AG04450 (cell line): ENCODE results near the gene C1orf174. TPM values are rescaled to one million over a fixed set of nuclear protein-coding genes. Genes with fewer than 3 reads are reported as not detected.

ENCODE experiments used
- CTCF ChIA-PET: fragments of 300-600, 350-600 bp; formaldehyde crosslinking; extraction: SDS; loops from one replicate; lab custom pipeline; 2022; ENCODE audit warnings: antibody characterized with exemption, inconsistent platforms; lab: Charles Lee
- POLR2A ChIA-PET: fragments of 350-600 bp; formaldehyde crosslinking; extraction: SDS; loops from one replicate; lab custom pipeline; 2021; ENCODE audit warnings: antibody characterized with exemption, inconsistent platforms; lab: Yijun Ruan, JAX
- DNase-seq: peaks from one replicate; pipeline ENCODE4 v3.0.0-alpha.2; 2011; ENCODE audit warnings: low read depth, low spot score
- H3K27ac ChIP-seq: one replicate; pipeline ENCODE4 v1.5.1; 2012; ENCODE audit warnings: low read depth, low read length, control low read depth
- H3K27me3 ChIP-seq: one replicate; pipeline ENCODE4 v1.6.0; 2012; ENCODE audit warnings: low read length; ENCODE audit not compliant: control insufficient read depth, insufficient read depth
- H3K4me3 ChIP-seq: 2 replicates; pipeline ENCODE4 v1.5.1; 2011; ENCODE audit warnings: mild to moderate bottlenecking, low read depth, low read length, control low read depth
- H3K9me3 ChIP-seq: 2 replicates; pipeline ENCODE4 v1.5.1; 2012; ENCODE audit warnings: low read length; ENCODE audit not compliant: control insufficient read depth, insufficient read depth
- CTCF ChIP-seq: IDR thresholded peaks from 2 replicates; pipeline ENCODE4 v1.5.1; 2011; ENCODE audit warnings: low read depth, low read length, control low read depth, inconsistent platforms
- polyA plus RNA-seq: library from polyadenylated mRNA; depleted of rRNA; stranded (reverse); fragments of >200 nt; gene quantifications from 2 replicates; pipeline ENCODE4 v1.2.3, GENCODE V29; 2011

C1orf174 gene
- polyA plus RNA-seq, 1 experiment, result 20.7 TPM

- H3K9me3 ChIP-seq, result peaks cover 68% of the 10 kb centered on the region
- DNase-seq, result no peak
- no peaks in the 10 kb centered on the region for H3K27me3 ChIP-seq
- no peak overlapping the region for H3K27ac ChIP-seq
- ChIA-PET POLR2A (no interaction called here), CTCF (no interaction called here)
- TF ChIP-seq CTCF, result no peak
- no peak overlapping the region for H3K4me3 ChIP-seq
Observed at GRCh38 chr1:3944578-3945125, 44.6 kb upstream of the C1orf174 start.

GRCh38 chr1:3943806-3944577 is 43.9 kb upstream of the C1orf174 start:
- Histone ChIP-seq H3K4me3 (no peak overlapping the region), H3K27me3 (no peaks in the 10 kb centered on the region), H3K9me3 (peaks cover 75% of the 10 kb centered on the region), H3K27ac (no peak overlapping the region)
- no peak for DNase-seq
- POLR2A ChIA-PET, result no interaction called here
- TF ChIP-seq CTCF, result no peak
- CTCF ChIA-PET, result no interaction called here

GRCh38 chr1:3943123-3943431 is 43.0 kb upstream of the C1orf174 start:
- POLR2A ChIA-PET, result no interaction called here
- peaks cover 78% of the 10 kb centered on the region for H3K9me3 ChIP-seq
- CTCF ChIA-PET, result no interaction called here
- no peak overlapping the region for H3K27ac ChIP-seq
- TF ChIP-seq CTCF, result no peak
- no peaks in the 10 kb centered on the region for H3K27me3 ChIP-seq
- H3K4me3 ChIP-seq, result no peak overlapping the region
- no peak for DNase-seq

- CTCF ChIA-PET, result no interaction called here
- peaks cover 74% of the 10 kb centered on the region for H3K9me3 ChIP-seq
- no peaks in the 10 kb centered on the region for H3K27me3 ChIP-seq
- POLR2A ChIA-PET, result no interaction called here
- no peak overlapping the region for H3K4me3 ChIP-seq
- DNase-seq, result no peak
- TF ChIP-seq CTCF, result no peak
- H3K27ac ChIP-seq, result no peak overlapping the region
Observed at GRCh38 chr1:3942416-3943122, 42.5 kb upstream of the C1orf174 start.

GRCh38 chr1:3940754-3941345 is 40.8 kb upstream of the C1orf174 start:
- DNase-seq, result no peak
- TF ChIP-seq CTCF, result no peak
- H3K4me3 ChIP-seq, result no peak overlapping the region
- no peaks in the 10 kb centered on the region for H3K27me3 ChIP-seq
- CTCF ChIA-PET, result no interaction called here
- POLR2A ChIA-PET, result no interaction called here
- no peak overlapping the region for H3K27ac ChIP-seq
- H3K9me3 ChIP-seq, result peaks cover 60% of the 10 kb centered on the region
